HK-2 (cell line): ENCODE measurements around the gene PRX.
"Not testable (repeated sequence)": the region's sequence is repeated elsewhere in the genome, so short reads cannot be mapped to it uniquely, and the experiment has no call there.

Experiments
- DNase-seq: peaks from one replicate; pipeline ENCODE4 v3.0.0-alpha.2; 2018; ENCODE audit not compliant: unreplicated experiment

PRX gene

GRCh38 chr19:40389404-40390083 is 23.6 kb downstream of the PRX start:
- no peak for DNase-seq

GRCh38 chr19:40388481-40388880 is 24.7 kb downstream of the PRX start:
- DNase-seq: no peak

GRCh38 chr19:40387155-40387554 is 26.0 kb downstream of the PRX start:
- no peak for DNase-seq

GRCh38 chr19:40383668-40384248 is 29.4 kb downstream of the PRX start:
- DNase-seq: no peak

GRCh38 chr19:40381321-40381720 is 31.9 kb downstream of the PRX start:
- no peak for DNase-seq

GRCh38 chr19:40380199-40381037 is 32.8 kb downstream of the PRX start:
- no peak for DNase-seq

GRCh38 chr19:40379446-40380198 is 33.6 kb downstream of the PRX start:
- DNase-seq: no peak

GRCh38 chr19:40378509-40378908 is 34.7 kb downstream of the PRX start:
- no peak for DNase-seq

- DNase-seq: no peak
Observed at GRCh38 chr19:40377876-40378385, 35.2 kb downstream of the PRX start.

- DNase-seq: no peak
Observed at GRCh38 chr19:40376286-40376862, 36.8 kb downstream of the PRX start.

- DNase-seq: no peak
Observed at GRCh38 chr19:40374084-40374483, 39.1 kb downstream of the PRX start.

GRCh38 chr19:40371802-40372122 is 41.4 kb downstream of the PRX start:
- no peak for DNase-seq

GRCh38 chr19:40370997-40371801 is 42.0 kb downstream of the PRX start:
- DNase-seq: no peak

- not testable (repeated sequence) for DNase-seq
Observed at GRCh38 chr19:40370253-40370652, 42.9 kb downstream of the PRX start.

- DNase-seq: no peak
Observed at GRCh38 chr19:40369797-40370196, 43.4 kb downstream of the PRX start.

- no peak for DNase-seq
Observed at GRCh38 chr19:40367577-40368434, 45.4 kb downstream of the PRX start.

- DNase-seq: no peak
Observed at GRCh38 chr19:40366697-40367561, 46.2 kb downstream of the PRX start.

- no peak for DNase-seq
Observed at GRCh38 chr19:40365613-40366401, 47.4 kb downstream of the PRX start.
